Esophagus squamous epithelium (tissue), 4 donors: ENCODE data around the gene WWOX.

Source experiments
- POLR2A ChIP-seq, 4 donors: fragments of 450-650 bp; IDR thresholded peaks; one replicate each; pipeline ENCODE4 v1.6.1; 2017; ENCODE audit warnings: antibody characterized with exemption in 4 of 4, mild to moderate bottlenecking in 4 of 4, moderate library complexity in 3 of 4
- TF ChIP-seq, protein P1 (sequence below), 6 experiments: fragments of 450-650 bp in 4 of 6; fragments of 200-600 bp in 2 of 6; sonication (generic) in 2 of 6; IDR thresholded peaks; one replicate each; pipeline ENCODE4 v1.5.1; 2016 to 2019; ENCODE audit warnings: antibody characterized with exemption in 6 of 6, mild to moderate bottlenecking in 4 of 6, moderate library complexity in 4 of 6

DNA sequence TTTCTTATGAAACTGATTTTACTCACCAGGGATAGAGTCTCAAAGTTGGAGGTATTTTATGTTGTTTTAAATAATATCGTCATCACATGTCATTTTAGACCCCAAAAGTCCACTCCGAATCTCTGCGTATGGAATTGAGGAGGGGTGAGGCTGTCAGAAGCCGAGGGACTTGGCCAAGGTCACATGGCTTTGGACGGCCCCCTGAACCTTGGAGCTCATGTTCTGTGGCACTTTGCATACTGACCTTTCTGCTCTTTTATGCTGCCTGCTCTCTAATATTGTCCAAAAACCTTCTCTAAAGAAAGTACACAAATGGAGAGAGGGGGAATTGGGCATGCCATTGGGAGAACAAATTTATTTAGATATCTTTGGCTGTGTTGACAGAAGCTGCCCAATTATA lies 700.0 kb downstream of the WWOX start:
- TF ChIP-seq, protein P1, sequence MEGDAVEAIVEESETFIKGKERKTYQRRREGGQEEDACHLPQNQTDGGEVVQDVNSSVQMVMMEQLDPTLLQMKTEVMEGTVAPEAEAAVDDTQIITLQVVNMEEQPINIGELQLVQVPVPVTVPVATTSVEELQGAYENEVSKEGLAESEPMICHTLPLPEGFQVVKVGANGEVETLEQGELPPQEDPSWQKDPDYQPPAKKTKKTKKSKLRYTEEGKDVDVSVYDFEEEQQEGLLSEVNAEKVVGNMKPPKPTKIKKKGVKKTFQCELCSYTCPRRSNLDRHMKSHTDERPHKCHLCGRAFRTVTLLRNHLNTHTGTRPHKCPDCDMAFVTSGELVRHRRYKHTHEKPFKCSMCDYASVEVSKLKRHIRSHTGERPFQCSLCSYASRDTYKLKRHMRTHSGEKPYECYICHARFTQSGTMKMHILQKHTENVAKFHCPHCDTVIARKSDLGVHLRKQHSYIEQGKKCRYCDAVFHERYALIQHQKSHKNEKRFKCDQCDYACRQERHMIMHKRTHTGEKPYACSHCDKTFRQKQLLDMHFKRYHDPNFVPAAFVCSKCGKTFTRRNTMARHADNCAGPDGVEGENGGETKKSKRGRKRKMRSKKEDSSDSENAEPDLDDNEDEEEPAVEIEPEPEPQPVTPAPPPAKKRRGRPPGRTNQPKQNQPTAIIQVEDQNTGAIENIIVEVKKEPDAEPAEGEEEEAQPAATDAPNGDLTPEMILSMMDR (IDR thresholded peaks at IDR 0.05) = no peak
- no peak for TF ChIP-seq POLR2A (IDR thresholded peaks at IDR 0.05)
